ENCODE results near the gene CACNA2D1.

Gene CACNA2D1

DNA sequence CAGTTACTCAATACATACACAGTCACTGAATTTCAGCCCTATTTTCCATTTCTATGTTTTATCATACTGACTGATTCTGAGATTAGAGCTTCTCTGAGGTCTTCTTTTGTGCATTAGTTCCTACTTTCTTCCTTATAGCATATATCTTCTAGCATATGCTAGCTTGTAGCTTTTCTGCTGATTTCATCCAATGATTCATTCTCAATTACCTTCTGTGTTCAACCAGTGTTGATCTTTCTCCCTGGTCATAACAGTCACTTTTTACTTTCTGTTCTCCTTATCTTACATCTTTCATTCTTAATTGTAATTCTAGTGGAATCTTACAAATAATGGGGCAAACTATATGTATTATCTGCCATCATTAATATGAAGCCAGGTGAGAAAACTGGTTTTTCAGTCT is 514.2 kb downstream of the CACNA2D1 start:
- no peak for DNase-seq

DNA sequence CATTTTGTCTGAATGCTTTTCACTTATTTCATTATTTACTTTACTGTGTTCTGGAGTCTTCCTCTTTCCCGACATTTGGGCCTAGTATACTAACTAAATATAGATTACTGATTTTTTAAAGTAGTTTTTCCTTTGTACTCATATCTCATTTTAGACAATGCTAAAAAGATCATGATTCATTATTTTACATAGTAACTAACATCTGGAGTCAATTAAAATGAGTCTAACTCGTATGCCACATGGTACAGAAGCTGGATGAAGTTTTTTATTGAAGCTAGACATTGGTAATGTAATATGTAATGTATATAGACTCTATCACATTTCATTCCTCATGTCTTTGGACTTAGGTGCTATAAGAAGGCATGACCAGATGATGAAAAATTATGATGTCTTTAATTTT is 517.4 kb downstream of the CACNA2D1 start:
- DNase-seq = no peak

DNA sequence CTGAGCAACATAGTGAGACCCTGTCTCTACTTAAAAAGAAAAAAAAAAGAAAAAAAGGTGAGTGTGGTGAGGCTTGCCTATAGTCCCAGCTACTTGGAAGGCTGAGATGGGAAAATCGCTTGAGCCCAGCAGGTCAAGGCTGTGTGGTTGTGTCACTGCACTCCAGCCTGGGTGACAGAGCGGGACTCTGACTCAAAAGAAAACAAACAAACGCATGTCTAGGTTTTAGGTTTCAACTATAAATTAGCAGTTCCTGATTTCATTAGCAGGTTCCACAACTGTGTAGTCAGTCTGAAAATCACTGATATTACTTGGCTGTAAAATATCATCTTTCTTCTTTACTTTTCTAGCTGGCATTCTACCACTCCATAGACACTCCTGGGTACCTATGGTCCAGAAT is 518.0 kb downstream of the CACNA2D1 start:
- DNase-seq = no peak

DNA sequence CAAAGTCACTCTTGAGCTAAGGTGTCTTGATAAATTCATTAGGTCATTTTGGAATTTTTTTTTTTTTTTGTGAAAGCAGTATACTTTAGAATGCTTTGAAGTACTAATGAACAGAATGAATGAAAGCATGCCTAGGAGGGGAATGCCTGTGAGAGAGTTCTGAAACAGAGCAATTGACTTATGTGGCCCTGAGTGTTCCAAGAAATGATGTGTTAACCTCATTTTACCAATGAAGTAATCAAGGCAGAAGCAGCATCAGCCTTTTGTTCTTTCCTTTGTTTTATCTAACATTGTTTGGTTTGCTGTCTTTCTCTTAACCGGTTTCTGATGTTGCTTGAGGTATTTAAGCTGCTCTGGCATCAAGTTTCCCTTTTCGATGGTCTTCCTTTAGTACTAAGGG is 519.1 kb downstream of the CACNA2D1 start:
- no peak for DNase-seq

DNA sequence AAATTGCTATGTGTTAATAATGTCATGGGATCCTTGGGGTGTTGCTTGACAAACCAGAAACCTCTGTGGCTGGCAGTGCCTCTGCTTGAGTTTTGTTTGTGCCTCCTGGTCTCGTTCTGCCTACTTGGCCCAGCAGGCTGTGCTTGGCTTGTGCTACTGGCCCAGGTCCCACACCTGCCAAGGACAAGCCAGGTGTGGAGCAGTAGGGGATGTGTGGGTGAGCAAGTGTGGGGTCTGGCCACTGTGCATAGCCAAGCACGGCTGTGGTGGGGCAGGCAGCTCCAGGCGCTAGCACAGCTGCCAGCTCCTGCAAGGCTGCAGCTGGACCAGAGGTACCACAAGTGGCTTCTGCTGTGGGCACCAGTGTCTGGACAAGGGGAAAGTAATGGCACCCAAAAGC is 524.1 kb downstream of the CACNA2D1 start:
- no peak for DNase-seq

DNA sequence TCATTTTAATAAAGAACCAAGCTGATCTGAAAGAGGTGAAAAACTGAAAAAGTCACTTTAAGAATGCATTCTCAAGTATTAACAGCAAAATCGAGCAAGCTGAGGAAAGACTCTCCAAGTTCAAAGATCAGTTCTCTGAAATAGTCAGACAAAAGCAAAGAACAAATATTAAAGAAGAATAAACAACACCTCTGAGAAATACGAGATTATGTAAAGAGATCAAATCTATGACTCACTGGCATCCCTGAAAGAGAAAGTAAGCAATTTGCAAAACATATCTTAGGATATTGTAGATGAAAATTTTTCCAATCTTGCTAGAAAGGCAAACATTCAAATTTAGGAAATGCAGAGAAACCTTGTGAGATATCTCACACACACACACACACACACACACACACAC is 535.4 kb downstream of the CACNA2D1 start:
- no peak for DNase-seq

DNA sequence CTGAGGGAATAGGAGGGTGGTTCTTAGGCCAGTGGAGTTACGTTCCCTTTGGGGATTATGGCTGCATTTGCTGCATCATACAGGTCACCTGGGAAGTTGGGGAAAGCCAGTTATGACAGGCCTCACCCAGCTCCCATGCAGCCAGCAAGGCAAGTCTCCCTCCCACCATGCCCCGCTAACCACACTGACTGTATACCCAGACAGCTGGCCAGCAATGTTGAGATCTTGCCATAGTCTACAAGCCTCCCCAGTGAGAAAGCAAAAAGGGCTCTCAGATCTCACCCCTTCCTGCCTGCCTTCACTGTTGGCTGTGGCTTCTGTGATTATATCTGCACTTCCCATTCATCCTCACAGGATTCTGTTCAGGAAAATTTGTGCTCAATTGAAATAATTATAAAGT is 540.5 kb downstream of the CACNA2D1 start:
- no peak for DNase-seq

DNA sequence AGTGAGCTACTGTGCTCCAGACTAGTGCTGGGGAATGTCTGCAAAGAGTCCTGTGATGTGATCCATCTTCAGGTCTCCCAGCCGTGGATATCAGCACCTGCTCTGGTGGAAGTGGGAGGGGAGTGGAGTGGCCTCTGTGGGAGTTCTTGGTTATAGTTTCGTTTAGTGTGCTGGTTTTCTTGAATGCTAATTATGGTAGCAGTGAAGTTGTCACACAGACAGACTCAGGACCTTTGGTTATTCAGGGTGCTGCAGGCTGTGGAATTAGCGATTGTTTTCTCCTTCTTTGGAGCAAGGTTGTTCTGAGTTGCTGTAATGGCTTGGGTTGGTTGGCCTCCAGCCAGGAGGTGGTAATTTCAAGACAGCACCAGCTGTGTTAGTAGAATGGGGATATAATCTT is 541.0 kb downstream of the CACNA2D1 start:
- DNase-seq = no peak

Measured in GF-D8 (cell line).